ENCODE data around the gene SLC5A9.

SLC5A9 gene

DNA sequence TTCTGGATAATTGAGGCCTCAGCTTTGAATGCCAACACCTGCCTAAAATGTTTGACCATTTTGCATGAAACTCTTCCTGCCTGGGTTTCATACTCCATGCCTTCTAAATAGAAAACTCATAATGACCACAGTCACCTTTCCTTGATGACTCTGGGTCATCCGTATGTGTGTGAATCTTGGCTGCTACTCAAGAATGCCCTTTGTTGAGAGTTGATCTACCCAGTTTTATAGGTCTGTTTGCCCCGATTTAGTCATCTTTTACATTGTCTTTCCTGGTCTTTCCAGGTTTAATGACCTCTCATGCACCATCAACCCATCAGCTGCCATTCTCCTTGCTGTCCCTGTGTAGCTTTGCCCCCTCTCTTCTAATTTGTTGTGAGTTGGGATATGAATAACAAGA, 2.7 kb upstream of the SLC5A9 start:
- no peaks in the 10 kb centered on the region for H3F3A ChIP-seq (ENCODE audit: insufficient read depth)
- TF ChIP-seq EZH2phosphoT487 (conservative IDR thresholded peaks at IDR 0.05; ENCODE audit: low read length) = no peak
- TF ChIP-seq CTCF (IDR thresholded peaks at IDR 0.05; ENCODE audit: insufficient read depth, low read length, poor library complexity, severe bottlenecking) = no peak
- H3K36me3 ChIP-seq (ENCODE audit: low read length) = no peaks in the 10 kb centered on the region

DNA sequence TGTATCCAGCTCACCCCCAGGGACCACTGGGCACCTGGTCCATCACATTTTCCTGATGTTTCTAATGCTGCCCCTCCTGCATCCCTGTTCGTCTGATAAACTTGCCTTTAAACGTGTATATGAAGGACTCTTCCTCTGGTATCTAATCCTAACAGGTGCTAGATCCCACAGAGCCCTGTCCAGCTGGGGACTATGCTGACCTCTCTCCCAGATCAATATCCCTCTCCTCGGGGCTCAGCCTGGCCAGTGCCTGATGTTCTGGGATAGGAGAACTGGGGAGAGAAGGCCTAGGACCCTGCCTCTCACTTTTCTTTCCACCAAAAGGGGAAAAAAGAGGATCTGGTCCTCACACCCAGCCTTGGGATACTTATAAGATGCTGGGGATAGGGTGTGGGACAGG, 1.4 kb upstream of the SLC5A9 start:
- Histone ChIP-seq H3K4me3 (ENCODE audit: insufficient read depth, low read length, poor library complexity, severe bottlenecking) (no peak overlapping the region), H3K79me2 (ENCODE audit: insufficient read depth, low read length) (no peaks in the 10 kb centered on the region), H2AFZ (ENCODE audit: low read depth, low read length, severe bottlenecking) (no peak overlapping the region), H3K9me2 (replicated peaks; ENCODE audit: insufficient read depth, low read length) (no peaks in the 10 kb centered on the region), H3F3A (ENCODE audit: insufficient read depth) (no peaks in the 10 kb centered on the region), H3K9me3 (ENCODE audit: insufficient read depth, low read length) (no peaks in the 10 kb centered on the region), H3K9ac (ENCODE audit: low read length) (no peak overlapping the region), H3K36me3 (ENCODE audit: low read length) (no peaks in the 10 kb centered on the region), H3K27me3 (ENCODE audit: low read length) (no peaks in the 10 kb centered on the region), H3K27ac (ENCODE audit: low read depth, low read length) (no peak overlapping the region), H3K4me2 (ENCODE audit: low read depth, low read length, poor library complexity, severe bottlenecking) (no peak overlapping the region), H4K20me1 (ENCODE audit: low read depth, low read length) (no peaks in the 10 kb centered on the region)
- TF ChIP-seq EZH2phosphoT487 (conservative IDR thresholded peaks at IDR 0.05; ENCODE audit: low read length) (no peak), CTCF (IDR thresholded peaks at IDR 0.05; ENCODE audit: insufficient read depth, low read length, poor library complexity, severe bottlenecking) (no peak)

More for the DNA sequence above, 2.7 kb upstream of the SLC5A9 start:
- Histone ChIP-seq H3K27ac (ENCODE audit: low read depth, low read length) (no peak overlapping the region), H3K4me2 (ENCODE audit: low read depth, low read length, poor library complexity, severe bottlenecking) (no peak overlapping the region), H3K79me2 (ENCODE audit: insufficient read depth, low read length) (no peaks in the 10 kb centered on the region), H3K9me2 (replicated peaks; ENCODE audit: insufficient read depth, low read length) (no peaks in the 10 kb centered on the region), H2AFZ (ENCODE audit: low read depth, low read length, severe bottlenecking) (no peak overlapping the region), H3K9me3 (ENCODE audit: insufficient read depth, low read length) (no peaks in the 10 kb centered on the region), H3K9ac (ENCODE audit: low read length) (no peak overlapping the region), H3K4me3 (ENCODE audit: insufficient read depth, low read length, poor library complexity, severe bottlenecking) (no peak overlapping the region), H4K20me1 (ENCODE audit: low read depth, low read length) (no peaks in the 10 kb centered on the region), H3K27me3 (ENCODE audit: low read length) (no peaks in the 10 kb centered on the region)

DNA sequence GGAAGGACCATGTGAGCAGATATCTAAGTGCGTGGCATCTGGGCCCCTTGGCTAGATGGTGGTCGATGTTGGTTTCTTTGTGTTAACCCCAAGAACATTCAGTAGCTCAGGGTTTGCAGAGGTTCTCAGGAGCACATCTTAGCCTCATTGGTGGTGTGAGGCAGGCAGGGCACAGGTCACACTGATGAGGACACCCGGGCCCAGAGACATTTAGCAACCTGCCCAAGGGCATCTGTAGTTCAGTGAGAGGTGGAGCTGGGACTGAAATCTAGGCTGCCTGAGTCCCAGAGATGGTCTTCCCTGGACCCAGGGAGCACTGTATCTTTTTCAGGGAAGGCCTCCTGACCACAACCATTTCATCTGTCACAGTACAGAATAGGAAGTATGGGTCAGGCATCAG, 859 bp upstream of the SLC5A9 start:
- H3K9ac ChIP-seq (ENCODE audit: low read length) = no peak overlapping the region
- no peaks in the 10 kb centered on the region for H3K36me3 ChIP-seq (ENCODE audit: low read length)
- H3K4me2 ChIP-seq (ENCODE audit: low read depth, low read length, poor library complexity, severe bottlenecking) = no peak overlapping the region
- TF ChIP-seq CTCF (IDR thresholded peaks at IDR 0.05; ENCODE audit: insufficient read depth, low read length, poor library complexity, severe bottlenecking) (no peak), EZH2phosphoT487 (conservative IDR thresholded peaks at IDR 0.05; ENCODE audit: low read length) (no peak)
- no peaks in the 10 kb centered on the region for H3K79me2 ChIP-seq (ENCODE audit: insufficient read depth, low read length)
- H4K20me1 ChIP-seq (ENCODE audit: low read depth, low read length) = no peaks in the 10 kb centered on the region
- no peaks in the 10 kb centered on the region for H3K27me3 ChIP-seq (ENCODE audit: low read length)
- no peak overlapping the region for H3K27ac ChIP-seq (ENCODE audit: low read depth, low read length)
- no peak overlapping the region for H3K4me3 ChIP-seq (ENCODE audit: insufficient read depth, low read length, poor library complexity, severe bottlenecking)
- no peaks in the 10 kb centered on the region for H3K9me3 ChIP-seq (ENCODE audit: insufficient read depth, low read length)
- no peaks in the 10 kb centered on the region for H3K9me2 ChIP-seq (replicated peaks; ENCODE audit: insufficient read depth, low read length)
- no peaks in the 10 kb centered on the region for H3F3A ChIP-seq (ENCODE audit: insufficient read depth)
- H2AFZ ChIP-seq (ENCODE audit: low read depth, low read length, severe bottlenecking) = no peak overlapping the region
